DND-41 (cell line): ENCODE measurements around the gene ADSS1.

Source experiments
- ATAC-seq: fragments of 200-7000 bp; cut with Tn5 transposase; 3 replicates; pipeline ENCODE4 v1.9.1; 2021; ENCODE audit warnings: low read depth; ENCODE audit not compliant: insufficient read depth
- DNase-seq: peaks from one replicate; pipeline ENCODE4 v3.0.0-alpha.2; 2020
- H2AFZ ChIP-seq: 2 replicates; pipeline ENCODE4 v1.6.0; 2012; ENCODE audit warnings: low read depth, low read length
- H3K27ac ChIP-seq: 2 replicates; pipeline ENCODE4 v1.5.1; 2012; ENCODE audit warnings: low read length, inconsistent platforms
- H3K27me3 ChIP-seq: fragments of 200-600 bp; sonication (generic); 2 replicates; pipeline ENCODE4 v1.6.0; 2012; ENCODE audit warnings: low read length, mild to moderate bottlenecking, inconsistent platforms; ENCODE audit not compliant: insufficient read depth, poor library complexity
- H3K36me3 ChIP-seq: 2 replicates; pipeline ENCODE4 v1.5.1; 2012; ENCODE audit warnings: low read length, inconsistent platforms; ENCODE audit not compliant: insufficient read depth
- H3K4me1 ChIP-seq: 2 replicates; pipeline ENCODE4 v1.5.1; 2012; ENCODE audit warnings: mild to moderate bottlenecking, low read length; ENCODE audit not compliant: insufficient read depth
- H3K4me2 ChIP-seq: 2 replicates; pipeline ENCODE4 v1.6.0; 2012; ENCODE audit warnings: mild to moderate bottlenecking, moderate library complexity, low read length, inconsistent platforms; ENCODE audit not compliant: insufficient read depth
- H3K4me3 ChIP-seq, 2 experiments: fragments of 200-600 bp in 1 of 2; shearing (Covaris generic) in 1 of 2; 2 replicates each; pipeline ENCODE4 v1.5.1; 2012 to 2016; ENCODE audit warnings: inconsistent platforms in 2 of 2, low read length in 2 of 2, mild to moderate bottlenecking in 2 of 2, low read depth in 1 of 2, moderate library complexity in 1 of 2
- H3K79me2 ChIP-seq: 2 replicates; pipeline ENCODE4 v1.6.0; 2012; ENCODE audit warnings: low read length, inconsistent platforms; ENCODE audit not compliant: insufficient read depth
- H3K9ac ChIP-seq: 2 replicates; pipeline ENCODE4 v1.6.0; 2012; ENCODE audit warnings: low read depth, mild to moderate bottlenecking, inconsistent platforms, low read length, moderate library complexity
- H3K9me3 ChIP-seq: 2 replicates; pipeline ENCODE4 v1.5.1; 2012; ENCODE audit warnings: low read length, moderate library complexity, mild to moderate bottlenecking, inconsistent platforms; ENCODE audit not compliant: insufficient read depth, severe bottlenecking
- H4K20me1 ChIP-seq: 2 replicates; pipeline ENCODE4 v1.6.0; 2012; ENCODE audit warnings: low read length; ENCODE audit not compliant: insufficient read depth
- EZH2 ChIP-seq: IDR thresholded peaks from 3 replicates; pipeline ENCODE4 v1.6.1; 2012; ENCODE audit warnings: borderline replicate concordance, low read depth, mild to moderate bottlenecking, moderate library complexity, low read length, inconsistent platforms; ENCODE audit not compliant: severe bottlenecking
- TF ChIP-seq, protein P1 (sequence below): IDR thresholded peaks from 2 replicates; pipeline ENCODE4 v1.5.1; 2012; ENCODE audit warnings: borderline replicate concordance, low read length, moderate library complexity, mild to moderate bottlenecking; ENCODE audit not compliant: poor library complexity, severe bottlenecking; ENCODE audit errors: extremely low read depth

ADSS1 gene

DNA sequence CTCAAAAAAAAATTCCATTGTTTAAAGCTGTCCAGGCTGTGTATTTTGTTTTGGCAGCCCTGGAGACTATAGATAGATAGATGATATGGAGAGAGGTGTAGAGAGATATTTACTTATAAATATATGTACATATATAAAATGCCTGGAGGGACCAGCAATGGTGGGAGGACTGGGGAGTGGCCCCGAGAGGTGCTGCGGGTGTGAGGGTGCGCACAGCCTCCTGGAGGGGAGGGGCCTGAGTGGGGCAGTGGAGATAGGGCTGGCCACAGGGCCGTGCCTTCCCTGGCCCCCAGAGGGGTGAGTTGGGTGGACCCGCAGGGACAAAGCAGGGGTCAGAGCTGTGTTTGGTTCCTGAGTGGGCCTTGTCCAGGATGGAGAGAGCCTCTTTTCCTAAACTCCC is 6.5 kb downstream of the ADSS1 start:
- H3K4me1 ChIP-seq = no peaks in the 10 kb centered on the region
- no peak overlapping the region for H3K27ac ChIP-seq
- no peaks in the 10 kb centered on the region for H3K9me3 ChIP-seq
- no peaks in the 10 kb centered on the region for H3K36me3 ChIP-seq
- H4K20me1 ChIP-seq = no peaks in the 10 kb centered on the region; the same call in 1 of the 2 replicates
- ATAC-seq (no peak), DNase-seq (no peak)
- H3K4me3 ChIP-seq = no peak overlapping the region
- no peak overlapping the region for H2AFZ ChIP-seq
- no peak for TF ChIP-seq EZH2
- TF ChIP-seq, protein P1, sequence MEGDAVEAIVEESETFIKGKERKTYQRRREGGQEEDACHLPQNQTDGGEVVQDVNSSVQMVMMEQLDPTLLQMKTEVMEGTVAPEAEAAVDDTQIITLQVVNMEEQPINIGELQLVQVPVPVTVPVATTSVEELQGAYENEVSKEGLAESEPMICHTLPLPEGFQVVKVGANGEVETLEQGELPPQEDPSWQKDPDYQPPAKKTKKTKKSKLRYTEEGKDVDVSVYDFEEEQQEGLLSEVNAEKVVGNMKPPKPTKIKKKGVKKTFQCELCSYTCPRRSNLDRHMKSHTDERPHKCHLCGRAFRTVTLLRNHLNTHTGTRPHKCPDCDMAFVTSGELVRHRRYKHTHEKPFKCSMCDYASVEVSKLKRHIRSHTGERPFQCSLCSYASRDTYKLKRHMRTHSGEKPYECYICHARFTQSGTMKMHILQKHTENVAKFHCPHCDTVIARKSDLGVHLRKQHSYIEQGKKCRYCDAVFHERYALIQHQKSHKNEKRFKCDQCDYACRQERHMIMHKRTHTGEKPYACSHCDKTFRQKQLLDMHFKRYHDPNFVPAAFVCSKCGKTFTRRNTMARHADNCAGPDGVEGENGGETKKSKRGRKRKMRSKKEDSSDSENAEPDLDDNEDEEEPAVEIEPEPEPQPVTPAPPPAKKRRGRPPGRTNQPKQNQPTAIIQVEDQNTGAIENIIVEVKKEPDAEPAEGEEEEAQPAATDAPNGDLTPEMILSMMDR = no peak
- no peak overlapping the region for H3K4me2 ChIP-seq
- no peak overlapping the region for H3K9ac ChIP-seq
- no peaks in the 10 kb centered on the region for H3K27me3 ChIP-seq
- no peaks in the 10 kb centered on the region for H3K79me2 ChIP-seq

GRCh38 chr14:104731320-104732294 is 7.6 kb downstream of the ADSS1 start:
- DNase-seq (peak; percentile 22), ATAC-seq (peak; percentile 67)
- TF ChIP-seq, protein P1 = peak; percentile 57
- no peak for TF ChIP-seq EZH2
- Histone ChIP-seq H3K27ac (no peak overlapping the region), H3K27me3 (no peaks in the 10 kb centered on the region), H3K4me2 (no peak overlapping the region), H3K9ac (no peak overlapping the region), H2AFZ (no peak overlapping the region), H3K79me2 (no peaks in the 10 kb centered on the region), H3K36me3 (no peaks in the 10 kb centered on the region), H3K4me1 (no peaks in the 10 kb centered on the region), H3K4me3 (no peak overlapping the region), H3K9me3 (no peaks in the 10 kb centered on the region), H4K20me1 (no peaks in the 10 kb centered on the region; the same call in 1 of the 2 replicates)

DNA sequence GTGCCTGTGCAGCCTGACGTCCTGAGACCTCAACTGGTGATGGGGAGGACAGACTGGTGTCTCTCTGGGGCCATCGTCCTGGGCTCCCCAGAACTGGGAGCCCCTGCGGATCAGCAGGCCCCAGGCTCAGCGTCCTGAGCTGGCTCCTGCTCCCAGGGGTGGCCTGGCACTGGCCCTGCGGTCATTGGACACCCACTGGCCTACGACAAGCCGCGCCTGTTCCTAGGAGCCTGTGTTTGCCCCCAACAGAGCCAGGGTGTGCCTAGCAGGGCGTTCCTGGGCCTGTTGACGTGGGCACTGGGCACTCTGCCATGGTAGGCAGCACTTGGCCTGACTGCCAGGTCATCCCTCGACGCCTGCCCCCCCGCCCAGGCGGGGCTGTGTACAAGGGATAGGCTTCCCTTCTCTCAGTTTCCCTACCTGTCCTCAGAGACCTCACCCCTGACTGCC is 8.4 kb downstream of the ADSS1 start:
- no peaks in the 10 kb centered on the region for H3K79me2 ChIP-seq
- no peak overlapping the region for H3K9ac ChIP-seq
- H3K9me3 ChIP-seq = no peaks in the 10 kb centered on the region
- ATAC-seq = no peak
- no peaks in the 10 kb centered on the region; the same call in 1 of the 2 replicates for H4K20me1 ChIP-seq
- H2AFZ ChIP-seq = no peak overlapping the region
- no peak overlapping the region for H3K4me3 ChIP-seq
- no peak overlapping the region for H3K4me2 ChIP-seq
- no peaks in the 10 kb centered on the region for H3K36me3 ChIP-seq
- no peak for TF ChIP-seq EZH2
- TF ChIP-seq, protein P1 = no peak
- no peaks in the 10 kb centered on the region for H3K27me3 ChIP-seq
- H3K27ac ChIP-seq = no peak overlapping the region
- DNase-seq = no peak
- H3K4me1 ChIP-seq = no peaks in the 10 kb centered on the region
